GM18526 (cell line): ENCODE results near the gene NDE1.

Experiments
- POLR2A ChIP-seq: IDR thresholded peaks from 3 replicates; pipeline ENCODE4 v1.6.1; 2011; ENCODE audit not compliant: insufficient read length; ENCODE audit errors: extremely low read depth

The NDE1 gene

GRCh38 chr16:15667091-15667742 is 17.2 kb downstream of the NDE1 start:
- TF ChIP-seq POLR2A: no peak

GRCh38 chr16:15671530-15672117 is 21.6 kb downstream of the NDE1 start:
- TF ChIP-seq POLR2A: no peak

- no peak for TF ChIP-seq POLR2A
Measured at GRCh38 chr16:15672514-15673167, 22.6 kb downstream of the NDE1 start.

GRCh38 chr16:15674571-15674970 is 24.5 kb downstream of the NDE1 start:
- no peak for TF ChIP-seq POLR2A

GRCh38 chr16:15676506-15676905 is 26.5 kb downstream of the NDE1 start:
- TF ChIP-seq POLR2A: no peak

- no peak for TF ChIP-seq POLR2A
Measured at GRCh38 chr16:15677447-15677846, 27.4 kb downstream of the NDE1 start.

- TF ChIP-seq POLR2A: no peak
Measured at GRCh38 chr16:15682105-15682570, 32.1 kb downstream of the NDE1 start.

GRCh38 chr16:15686287-15686686 is 36.2 kb downstream of the NDE1 start:
- no peak for TF ChIP-seq POLR2A

- TF ChIP-seq POLR2A: no peak
Measured at GRCh38 chr16:15689290-15689689, 39.2 kb downstream of the NDE1 start.

- no peak for TF ChIP-seq POLR2A
Measured at GRCh38 chr16:15690296-15690695, 40.3 kb downstream of the NDE1 start.

GRCh38 chr16:15691046-15691445 is 41.0 kb downstream of the NDE1 start:
- no peak for TF ChIP-seq POLR2A

- TF ChIP-seq POLR2A: no peak
Measured at GRCh38 chr16:15694499-15694898, 44.5 kb downstream of the NDE1 start.

- no peak for TF ChIP-seq POLR2A
Measured at GRCh38 chr16:15699819-15700218, 49.8 kb downstream of the NDE1 start.

- TF ChIP-seq POLR2A: no peak
Measured at GRCh38 chr16:15701367-15701766, 51.3 kb downstream of the NDE1 start.

- TF ChIP-seq POLR2A: no peak
Measured at GRCh38 chr16:15701975-15702970, 52.2 kb downstream of the NDE1 start.

GRCh38 chr16:15703029-15703736 is 53.1 kb downstream of the NDE1 start:
- TF ChIP-seq POLR2A: no peak
